CD4-positive, alpha-beta T cell treated with Interleukin-6 for 4 hours (primary cell): ENCODE results near the gene FASTK.

ENCODE experiments used
- DNase-seq: peaks from one replicate; pipeline ENCODE4 v3.0.0-alpha.2; 2020; ENCODE audit warnings: mixed read lengths

The FASTK gene

DNA sequence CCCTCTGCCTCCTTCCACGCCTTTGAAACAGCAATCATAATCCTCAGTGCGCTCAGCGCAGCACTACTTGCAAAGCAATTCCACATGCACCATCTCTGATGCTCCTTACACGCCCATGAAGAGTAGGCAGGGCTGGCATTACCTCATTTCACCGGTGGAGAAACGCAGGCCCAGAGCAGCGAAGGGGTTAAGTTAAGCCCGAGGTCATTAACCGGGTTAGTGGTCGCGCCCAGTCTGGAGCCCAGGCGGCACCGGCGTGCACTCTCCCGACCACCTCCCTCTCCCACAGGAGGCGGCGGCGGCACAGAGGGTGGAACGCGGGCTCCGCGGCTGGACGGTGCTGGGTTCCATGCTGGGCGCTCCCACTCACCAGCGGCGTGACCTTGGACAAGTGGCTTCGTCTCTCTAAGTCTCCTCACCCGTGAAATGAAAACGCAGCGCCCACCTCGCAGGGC, 515 bp downstream of the FASTK start:
- no peak for DNase-seq

DNA sequence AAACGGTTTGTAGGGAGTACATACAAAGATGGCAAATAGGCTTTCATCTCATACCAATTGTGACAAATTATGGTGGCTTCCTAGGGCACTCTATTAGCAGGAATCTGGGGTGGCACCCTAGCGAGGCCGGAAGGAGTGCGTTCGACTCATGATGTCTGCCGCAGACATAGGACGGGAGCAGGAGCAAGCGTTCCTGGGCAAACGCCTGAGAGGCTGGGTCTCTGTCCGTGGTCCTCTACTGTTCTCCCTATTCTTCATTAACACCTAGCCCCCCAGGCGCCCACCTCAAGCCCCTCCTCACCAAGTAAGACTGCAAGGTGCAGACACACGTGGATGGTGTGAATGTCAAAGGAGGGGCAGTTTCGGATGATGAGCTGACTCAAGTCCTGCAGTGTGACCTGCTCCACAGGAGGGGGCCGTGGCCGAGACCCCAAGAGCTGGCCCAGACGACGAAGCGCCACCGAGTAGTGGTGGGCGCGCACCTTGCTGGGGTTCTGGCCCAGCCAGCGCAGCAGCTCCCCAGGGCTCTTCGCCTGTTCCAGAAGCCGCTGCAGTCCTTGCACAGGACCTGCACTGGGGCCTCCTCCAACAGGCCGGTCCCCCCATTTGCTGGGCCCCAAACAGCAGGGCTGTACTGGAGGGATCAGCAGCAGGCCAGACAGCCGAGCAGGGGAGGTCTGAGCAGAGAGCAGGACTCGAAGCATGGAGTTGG, 1.3 kb downstream of the FASTK start:
- no peak for DNase-seq

DNA sequence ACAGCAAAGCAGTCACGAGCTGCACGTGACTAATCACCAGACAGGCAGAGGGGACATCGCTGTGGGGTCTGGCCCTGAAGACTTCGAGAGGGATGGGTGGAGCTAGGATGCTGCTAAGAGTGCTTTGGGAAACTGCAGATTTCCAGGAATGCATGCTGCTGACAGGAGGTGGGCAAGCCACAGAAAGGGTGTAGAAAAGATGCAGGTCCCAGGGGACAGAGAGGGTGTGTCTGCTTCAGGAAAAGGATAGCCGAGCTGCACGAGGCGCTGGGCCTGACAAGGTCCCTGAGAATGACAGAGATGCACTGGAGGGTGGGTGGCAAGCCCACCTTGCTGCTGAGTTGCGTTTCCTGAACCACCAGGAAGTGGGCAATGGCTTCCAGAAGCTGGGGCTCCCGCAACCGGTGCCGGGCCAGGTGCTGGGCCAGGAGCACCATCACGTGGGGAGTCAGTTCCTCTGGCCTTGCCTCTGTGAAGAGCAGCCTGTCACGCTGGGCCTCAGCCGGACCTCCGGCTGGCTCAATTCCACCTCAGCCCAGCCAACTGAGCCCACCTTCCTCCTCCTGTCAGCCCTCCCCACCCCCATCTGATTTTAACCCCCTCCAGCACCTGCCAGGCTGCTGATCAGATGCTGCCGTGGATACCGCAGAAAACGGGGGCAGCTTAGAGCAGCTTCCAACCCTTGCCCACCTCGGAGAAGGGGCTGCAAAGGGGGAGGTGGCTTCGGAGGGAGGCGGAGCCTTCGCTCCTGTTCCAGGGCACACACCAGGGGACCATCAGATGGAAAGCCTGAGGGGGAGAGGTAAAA, 2.2 kb downstream of the FASTK start:
- DNase-seq: no peak

DNA sequence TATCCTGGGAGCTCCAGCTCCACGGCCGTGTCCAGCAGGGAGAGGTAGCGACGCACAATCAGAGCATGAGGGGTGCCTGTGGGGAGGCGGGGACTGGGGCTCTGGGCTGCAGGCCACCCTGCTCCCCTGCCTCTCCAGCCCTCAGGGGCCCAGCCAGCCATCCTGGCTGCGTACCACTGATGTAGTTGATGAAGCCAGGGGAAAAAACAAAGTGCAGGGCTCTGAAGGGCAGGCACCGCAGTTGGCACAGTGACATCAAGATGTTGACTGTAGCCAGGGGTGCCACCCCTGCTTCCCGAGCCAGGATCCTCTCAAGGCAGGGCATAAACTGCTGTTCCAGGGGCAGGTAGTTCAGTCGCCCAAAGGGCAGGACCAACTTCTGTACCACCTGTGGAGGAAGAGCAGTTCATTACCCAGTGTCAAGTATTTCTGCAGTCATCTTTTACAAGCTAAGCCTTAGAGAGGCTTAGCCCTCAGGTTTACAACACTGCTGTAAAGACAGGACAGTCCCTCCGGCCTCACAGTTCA, 2.8 kb downstream of the FASTK start:
- DNase-seq: no peak

DNA sequence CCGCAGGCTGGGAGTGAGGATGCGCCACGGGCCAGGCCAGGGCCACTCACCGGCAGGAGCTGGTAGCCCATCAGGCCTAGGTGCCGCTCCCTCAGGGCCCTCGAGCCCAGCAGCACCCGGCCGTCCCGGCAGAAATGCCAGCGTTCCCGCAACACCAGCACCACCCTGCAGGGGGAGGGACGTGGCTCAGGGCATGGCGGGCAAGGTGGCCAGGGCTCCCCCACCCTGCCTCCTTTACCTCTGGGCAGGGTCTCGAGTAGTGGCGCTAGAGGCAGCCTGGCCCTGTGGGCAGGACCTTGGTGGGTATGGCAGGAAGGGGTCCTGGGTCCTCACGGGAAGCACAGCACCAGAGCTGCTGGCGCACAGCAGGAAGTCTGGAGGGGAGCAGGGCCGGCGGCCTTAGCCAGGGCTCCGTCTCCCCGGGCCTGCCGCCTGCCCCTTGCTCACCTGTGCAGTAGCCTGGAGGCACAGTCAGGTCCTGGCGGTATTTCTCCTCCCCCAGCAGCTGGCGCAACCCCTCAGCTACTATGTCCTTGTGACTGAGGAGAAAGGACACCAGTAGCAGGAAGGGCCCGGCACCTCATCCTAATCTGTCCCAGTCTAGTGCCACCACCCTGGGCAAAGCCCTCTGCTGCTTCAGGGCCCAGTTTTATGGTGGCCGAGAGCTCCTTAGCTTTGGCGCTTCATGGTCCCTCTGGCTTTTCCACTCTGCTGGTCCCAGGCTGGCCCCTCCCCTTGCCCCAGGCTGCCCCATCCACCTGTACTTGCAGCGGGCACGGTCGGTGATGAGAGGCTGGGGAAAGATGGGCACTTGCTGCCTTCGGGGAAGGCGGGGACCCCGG, 3.5 kb downstream of the FASTK start:
- no peak for DNase-seq

DNA sequence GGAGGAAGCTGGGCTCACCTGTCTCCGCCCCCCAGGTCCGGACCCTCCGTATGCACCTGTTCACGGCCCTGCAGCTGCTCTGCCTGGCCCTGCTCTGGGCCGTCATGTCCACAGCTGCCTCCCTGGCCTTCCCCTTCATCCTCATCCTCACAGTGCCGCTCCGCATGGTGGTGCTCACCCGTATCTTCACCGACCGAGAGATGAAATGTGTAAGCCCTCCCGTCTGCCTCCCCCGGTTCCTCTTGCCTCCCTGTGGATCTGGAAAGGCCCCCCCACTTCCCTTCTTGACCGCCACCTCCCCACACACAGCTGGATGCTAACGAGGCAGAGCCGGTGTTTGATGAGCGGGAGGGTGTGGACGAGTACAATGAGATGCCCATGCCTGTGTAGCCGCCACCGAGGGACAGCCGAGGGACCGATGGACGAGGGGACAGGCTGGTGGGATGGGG, 4.6 kb downstream of the FASTK start:
- no peak for DNase-seq

DNA sequence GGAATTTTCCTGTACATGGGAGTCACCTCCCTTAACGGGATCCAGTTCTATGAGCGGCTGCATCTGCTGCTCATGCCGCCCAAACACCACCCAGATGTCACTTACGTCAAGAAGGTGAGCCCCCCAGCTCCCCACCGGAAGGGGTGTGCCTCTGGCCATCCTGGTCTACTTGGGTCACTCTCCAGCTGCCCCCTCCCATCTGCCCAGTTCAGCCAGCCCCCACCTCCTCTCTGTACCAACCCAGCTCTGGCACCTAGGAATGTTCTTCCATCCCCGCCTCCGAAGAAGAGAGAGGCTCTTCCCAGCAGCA, 5.0 kb downstream of the FASTK start:
- DNase-seq: no peak

DNA sequence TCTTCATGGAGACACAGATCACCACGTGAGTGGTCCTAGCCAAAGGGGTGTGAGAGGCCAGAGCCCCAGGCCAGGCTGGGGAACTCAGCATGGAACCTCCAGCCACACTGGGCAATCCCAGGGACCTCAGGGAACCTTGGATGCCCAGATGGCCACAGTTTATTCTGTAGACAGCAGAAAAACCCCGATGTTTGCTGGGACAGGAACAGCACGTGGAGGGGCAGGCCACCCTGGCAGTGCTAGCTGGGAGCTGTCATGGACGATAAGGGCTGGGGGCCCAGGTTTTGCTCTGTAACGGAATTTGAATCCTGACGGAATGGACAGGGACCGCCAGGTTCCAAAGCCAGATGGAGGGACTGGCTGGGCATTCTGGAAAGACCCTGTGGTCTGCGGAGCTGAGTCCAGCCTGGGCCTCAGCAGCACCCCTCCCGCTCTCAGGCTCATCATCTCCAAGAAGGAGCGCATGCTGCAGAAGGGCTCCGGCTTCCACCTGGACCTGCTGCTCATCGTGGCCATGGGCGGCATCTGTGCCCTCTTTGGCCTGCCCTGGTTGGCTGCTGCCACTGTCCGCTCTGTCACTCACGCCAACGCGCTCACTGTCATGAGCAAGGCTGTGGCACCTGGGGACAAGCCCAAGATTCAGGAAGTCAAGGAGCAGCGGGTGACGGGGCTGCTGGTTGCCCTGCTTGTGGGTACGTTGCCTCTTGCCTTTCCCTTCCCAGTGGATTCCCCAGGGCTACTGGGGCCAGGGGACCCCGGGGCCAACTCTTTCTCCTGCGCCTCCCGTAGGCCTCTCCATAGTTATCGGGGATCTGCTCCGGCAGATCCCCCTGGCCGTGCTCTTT, 5.6 kb downstream of the FASTK start:
- DNase-seq: no peak

DNA sequence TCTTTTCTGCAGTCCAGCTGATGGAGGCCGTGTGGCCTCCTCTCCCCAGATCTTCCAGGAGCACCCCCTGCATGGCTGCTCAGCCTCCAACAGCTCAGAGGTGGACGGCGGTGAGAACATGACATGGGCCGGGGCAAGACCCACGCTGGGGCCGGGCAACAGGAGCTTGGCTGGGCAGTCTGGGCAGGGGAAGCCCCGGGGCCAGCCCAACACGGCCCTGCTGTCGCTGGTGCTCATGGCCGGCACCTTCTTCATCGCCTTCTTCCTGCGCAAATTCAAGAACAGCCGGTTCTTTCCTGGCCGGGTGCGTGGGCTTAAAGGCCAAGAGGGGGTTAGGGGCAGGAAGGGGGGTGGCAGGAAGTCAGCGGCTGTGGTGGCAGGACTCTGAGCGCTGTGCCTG, 6.6 kb downstream of the FASTK start:
- DNase-seq: no peak

DNA sequence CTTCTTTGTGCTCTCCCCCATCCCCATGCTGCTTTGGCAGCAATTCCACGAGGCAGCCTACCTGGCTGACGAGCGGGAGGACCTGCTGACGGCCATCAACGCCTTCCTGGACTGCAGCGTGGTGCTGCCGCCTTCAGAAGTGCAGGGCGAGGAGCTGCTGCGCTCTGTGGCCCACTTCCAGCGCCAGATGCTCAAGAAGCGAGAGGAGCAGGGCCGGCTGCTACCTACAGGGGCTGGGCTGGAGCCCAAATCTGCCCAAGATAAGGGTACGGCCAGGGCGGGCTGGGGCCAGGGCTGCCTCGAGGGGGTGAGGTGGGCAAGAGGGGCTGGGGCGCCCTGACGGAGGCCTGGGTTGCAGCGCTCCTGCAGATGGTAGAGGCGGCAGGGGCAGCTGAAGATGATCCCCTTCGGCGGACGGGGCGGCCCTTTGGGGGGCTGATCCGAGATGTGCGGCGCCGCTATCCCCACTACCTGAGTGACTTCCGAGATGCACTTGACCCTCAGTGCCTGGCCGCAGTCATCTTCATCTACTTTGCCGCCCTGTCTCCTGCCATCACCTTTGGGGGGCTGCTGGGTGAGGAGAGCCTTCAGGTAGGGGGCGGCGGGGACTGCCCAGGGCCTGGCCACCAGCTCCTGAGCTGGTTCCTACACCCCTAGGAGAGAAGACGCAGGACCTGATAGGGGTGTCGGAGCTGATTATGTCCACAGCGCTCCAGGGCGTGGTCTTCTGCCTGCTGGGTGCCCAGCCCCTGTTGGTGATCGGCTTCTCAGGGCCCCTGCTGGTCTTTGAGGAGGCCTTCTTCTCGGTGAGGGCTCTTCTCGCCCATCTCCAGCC, 9.4 kb downstream of the FASTK start:
- DNase-seq: no peak

DNA sequence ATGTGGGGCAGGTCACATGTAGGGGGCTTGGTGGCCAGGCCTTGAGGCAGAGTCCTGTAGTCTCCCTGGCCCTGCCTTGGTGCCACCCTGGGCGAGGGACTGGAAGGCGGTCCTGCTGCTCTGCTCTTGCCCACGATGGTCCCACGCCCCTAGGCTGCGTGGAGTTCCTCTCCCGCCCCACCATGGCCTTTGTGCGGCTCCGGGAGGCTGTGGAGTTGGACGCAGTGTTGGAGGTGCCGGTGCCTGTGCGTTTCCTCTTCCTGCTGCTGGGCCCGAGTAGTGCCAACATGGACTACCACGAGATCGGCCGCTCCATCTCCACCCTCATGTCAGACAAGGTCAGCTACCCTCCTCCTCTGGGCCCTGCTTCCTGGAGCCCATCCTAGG, 10.0 kb downstream of the FASTK start:
- DNase-seq: no peak

DNA sequence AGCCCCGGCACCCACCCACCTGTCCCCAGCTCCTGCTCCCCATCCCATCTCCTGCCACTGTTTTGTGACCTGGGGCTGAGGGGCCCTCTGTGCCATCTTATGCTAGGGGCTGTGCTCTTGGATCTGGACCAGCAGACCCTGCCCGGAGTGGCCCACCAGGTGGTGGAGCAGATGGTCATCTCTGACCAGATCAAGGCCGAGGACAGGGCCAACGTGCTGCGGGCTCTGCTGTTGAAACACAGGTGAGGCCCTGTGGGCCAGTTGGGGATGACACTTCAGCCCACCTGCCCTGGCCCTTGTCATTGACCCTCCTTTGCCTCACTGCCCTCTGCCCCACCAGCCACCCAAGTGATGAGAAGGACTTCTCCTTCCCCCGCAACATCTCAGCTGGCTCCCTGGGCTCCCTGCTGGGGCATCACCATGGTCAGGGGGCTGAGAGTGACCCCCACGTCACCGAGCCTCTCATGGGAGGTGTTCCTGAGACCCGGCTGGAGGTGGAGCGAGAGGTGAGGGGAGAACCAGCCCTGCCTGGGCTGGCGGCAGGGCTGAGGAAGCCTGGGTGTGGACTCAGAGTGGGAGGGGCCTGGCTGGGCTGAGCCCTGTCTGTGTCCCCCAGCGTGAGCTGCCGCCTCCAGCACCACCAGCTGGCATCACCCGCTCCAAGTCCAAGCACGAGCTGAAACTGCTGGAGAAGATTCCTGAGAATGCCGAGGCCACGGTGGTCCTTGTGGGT, 10.6 kb downstream of the FASTK start:
- DNase-seq: no peak

DNA sequence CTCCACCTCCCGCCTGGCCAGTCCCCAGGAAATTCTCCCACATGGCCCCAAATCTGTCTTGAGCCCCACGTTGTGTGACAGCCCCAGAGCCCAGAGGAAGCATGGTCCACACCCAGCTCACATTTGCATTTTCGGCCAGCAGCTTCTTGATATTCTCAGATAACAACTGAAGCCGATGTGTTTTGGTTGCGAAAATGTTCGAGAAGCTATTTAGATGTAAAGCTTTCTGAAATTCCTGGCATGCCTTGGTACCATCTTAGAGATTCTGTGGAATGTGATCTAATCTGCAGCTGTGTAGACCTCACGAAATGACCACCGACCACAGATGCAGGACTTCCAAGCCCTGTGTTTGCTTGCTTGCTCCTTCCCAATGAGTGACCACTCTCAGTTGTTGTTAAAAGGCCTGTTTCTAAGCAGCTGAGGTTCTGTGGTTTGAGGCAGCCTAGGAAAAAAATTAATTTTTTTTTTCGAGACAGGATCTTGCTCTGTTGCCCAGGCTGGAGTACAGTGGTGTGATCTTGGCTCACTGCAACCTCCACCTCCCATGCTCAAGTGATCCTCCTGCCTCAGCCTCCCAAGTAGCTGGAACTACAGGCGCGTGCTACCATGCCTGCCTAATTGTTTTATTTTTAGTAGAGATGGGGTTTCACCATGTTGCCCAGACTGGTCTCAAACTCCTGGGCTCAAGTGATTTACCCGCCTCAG, 12.4 kb downstream of the FASTK start:
- no peak for DNase-seq

DNA sequence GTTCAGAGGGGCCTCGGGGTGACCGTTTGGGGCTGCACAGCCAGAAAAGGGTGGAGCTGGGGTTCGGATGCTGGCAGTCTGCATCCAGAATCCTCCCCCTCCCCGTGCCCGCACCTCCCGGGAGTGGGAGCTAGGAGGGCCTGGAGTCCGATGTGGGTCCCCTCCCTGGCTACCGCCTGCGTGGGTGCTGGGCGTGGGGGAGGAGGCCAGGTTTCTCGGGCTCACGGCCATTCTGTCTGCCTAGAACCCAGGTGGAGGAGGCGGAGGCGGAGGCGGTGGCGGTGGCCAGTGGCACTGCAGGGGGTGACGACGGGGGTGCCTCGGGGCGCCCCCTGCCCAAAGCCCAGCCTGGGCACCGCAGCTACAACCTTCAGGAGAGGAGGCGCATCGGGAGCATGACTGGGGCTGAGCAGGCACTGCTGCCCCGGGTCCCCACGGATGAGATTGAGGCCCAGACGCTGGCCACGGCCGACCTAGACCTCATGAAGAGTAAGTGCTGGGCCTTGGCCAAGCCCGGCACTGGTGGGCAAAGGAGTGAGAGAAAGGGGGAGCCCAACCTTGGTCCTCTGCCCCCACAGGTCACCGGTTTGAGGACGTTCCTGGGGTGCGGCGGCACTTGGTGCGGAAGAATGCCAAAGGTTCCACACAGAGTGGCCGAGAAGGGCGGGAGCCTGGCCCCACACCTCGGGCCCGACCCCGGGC, 14.2 kb downstream of the FASTK start:
- no peak for DNase-seq

DNA sequence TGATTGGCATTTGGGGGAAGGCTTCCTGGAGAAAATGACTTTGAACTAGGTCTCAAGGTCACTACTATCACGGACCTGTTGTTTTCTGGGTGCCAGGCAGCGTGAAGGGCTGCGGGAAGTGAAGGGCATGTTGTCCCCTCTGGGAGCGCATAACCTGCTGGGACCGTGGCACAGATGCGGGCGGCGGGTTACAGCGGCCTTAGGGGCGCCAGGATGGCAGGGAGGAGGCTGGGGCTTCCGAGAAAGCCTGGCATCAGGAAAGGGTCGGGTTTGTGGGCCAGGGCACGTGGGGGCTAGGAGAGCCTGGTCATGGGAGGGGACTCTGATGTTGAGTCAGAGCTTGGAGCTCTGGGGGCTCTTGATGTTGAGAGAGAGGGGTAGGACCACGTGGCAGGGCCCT, 15.1 kb downstream of the FASTK start:
- no peak for DNase-seq

DNA sequence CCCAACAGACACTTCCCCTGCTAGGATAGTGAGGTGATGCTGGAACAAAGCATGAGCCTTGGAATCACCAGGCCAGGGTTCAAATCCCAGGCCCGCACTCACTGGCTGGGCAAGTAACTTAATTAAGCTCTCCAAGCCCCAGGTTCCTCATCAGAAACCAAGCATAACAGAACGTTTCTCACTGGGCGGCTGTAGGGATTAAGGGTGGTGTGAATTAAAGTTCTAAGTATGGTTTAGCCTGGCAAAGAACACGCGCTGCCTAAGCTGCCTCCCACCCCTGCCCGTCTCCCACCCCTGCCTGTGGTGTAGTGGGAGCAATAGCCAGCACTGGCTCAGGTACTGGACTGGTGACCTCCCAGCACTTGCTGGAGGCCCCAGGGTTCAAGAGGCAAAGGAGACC, 15.6 kb downstream of the FASTK start:
- no peak for DNase-seq

DNA sequence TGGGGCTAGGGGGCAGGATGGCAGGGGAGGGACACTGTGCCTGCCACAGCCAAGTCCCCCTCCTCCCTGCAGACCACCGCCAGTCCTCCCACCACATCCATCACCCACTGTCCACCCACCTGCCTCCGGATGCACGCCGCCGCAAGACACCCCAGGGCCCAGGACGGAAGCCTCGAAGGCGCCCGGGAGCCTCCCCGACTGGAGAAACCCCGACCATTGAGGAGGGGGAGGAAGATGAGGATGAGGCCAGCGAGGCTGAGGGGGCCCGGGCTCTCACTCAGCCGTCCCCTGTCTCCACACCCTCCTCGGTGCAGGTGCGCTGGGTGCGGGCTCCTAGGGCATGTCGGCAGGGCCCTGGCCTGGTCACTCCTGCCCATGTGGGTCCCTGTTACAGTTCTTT, 16.2 kb downstream of the FASTK start:
- no peak for DNase-seq

DNA sequence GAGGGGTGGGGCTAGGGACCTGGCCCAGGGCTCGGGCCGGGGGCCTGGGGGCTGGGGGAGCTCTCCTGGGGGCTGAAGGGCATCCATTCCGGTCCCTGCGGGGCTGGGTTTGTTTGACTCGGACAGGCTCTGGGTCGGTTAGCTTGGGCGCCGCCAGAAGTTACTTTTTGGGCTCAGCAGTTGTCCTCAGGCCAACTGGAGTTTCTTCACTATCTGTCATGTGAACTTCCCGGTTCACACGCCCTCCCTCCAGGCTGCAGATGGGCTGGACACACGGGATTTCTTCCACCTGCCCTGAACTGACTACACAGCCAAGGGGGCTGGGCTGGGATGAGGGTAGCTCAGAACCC, 17.4 kb downstream of the FASTK start:
- no peak for DNase-seq

DNA sequence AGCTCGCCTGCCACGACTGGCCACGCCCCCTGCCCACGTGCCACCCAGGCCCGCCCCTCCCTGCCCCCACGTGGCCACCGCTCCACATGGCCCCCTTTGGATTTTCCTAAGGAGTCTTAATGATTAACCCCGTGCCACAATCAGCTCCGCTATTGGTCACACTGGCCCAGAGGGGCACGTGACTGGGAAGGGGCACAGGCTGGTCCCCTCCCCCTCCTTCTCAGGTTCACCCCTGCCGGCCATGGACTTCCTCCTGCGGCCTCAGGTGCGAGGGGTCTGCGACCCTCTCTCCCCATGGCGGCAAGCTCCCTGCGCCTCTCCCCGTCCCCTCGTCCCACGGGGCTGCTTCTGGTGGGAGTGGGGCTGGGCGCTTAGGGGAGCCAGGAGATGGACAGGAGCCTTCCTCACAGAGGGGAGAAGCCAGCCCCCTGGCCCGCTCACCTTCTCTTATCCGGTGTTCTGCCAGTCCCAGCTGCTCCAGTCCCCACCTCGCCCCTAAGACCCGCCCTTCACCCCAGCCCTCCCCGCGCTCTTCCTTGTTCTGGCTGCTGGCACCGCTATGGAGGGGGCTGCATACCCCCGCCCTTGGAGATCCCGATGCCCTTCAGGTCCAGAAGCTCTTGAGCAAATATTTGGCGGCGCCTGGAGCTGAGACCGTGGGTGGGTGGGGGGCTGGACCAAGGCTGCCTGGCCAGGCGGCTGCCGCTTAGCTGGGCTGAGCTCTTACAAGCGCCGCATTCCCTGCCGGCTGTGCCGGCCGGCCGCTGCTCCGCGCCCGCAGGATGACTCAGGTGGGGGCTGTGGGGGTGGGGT, 18.0 kb downstream of the FASTK start:
- no peak for DNase-seq
